Naive thymus-derived CD4-positive, alpha-beta T cell (primary cell): ENCODE data around the gene EAPP. TPM values are rescaled to one million over a fixed set of nuclear protein-coding genes. Genes with fewer than 3 reads are reported as not detected.
"Not testable (repeated sequence)": the region's sequence is repeated elsewhere in the genome, so short reads cannot be mapped to it uniquely, and the experiment has no call there.

ENCODE experiments used
- ATAC-seq: fragments of 150-1000 bp; cut with Tn5 transposase; 2 replicates; pipeline ENCODE4 v1.10.0; 2021; ENCODE audit warnings: mild to moderate bottlenecking, moderate library complexity
- CTCF ChIA-PET: fragments of 350-600 bp; sonication (Branson Sonifier 250); formaldehyde crosslinking; loops from one replicate; lab custom pipeline; 2021; ENCODE audit warnings: antibody characterized with exemption; lab: Charles Lee
- POLR2A ChIA-PET: fragments of 350-600 bp; sonication (Branson Sonifier 250); formaldehyde crosslinking; loops from one replicate; lab custom pipeline; 2021; ENCODE audit warnings: antibody characterized with exemption, inconsistent platforms; lab: Charles Lee
- DNase-seq, 9 donors: peaks; one replicate each; pipeline versions ENCODE4 v3.0.0 to v3.0.0-alpha.2; 2020 to 2022; ENCODE audit warnings: mixed read lengths in 1 of 9
- H3K27ac ChIP-seq: one replicate; pipeline ENCODE4 v1.7.0; 2013; ENCODE audit warnings: mild to moderate bottlenecking, low read depth, low read length, moderate library complexity
- H3K27me3 ChIP-seq, 2 donors: one replicate each; pipeline ENCODE4 v1.7.0; 2013; ENCODE audit warnings: low read length in 2 of 2, mild to moderate bottlenecking in 2 of 2, moderate library complexity in 2 of 2; ENCODE audit not compliant: control insufficient read depth in 2 of 2, insufficient read depth in 2 of 2
- H3K36me3 ChIP-seq, 3 experiments: 1 replicate in 2 of 3; 2 replicates in 1 of 3; pipeline ENCODE4 v1.7.0; 2013; ENCODE audit warnings: low read length in 3 of 3, mild to moderate bottlenecking in 3 of 3, moderate library complexity in 1 of 3; ENCODE audit not compliant: insufficient read depth in 3 of 3, control insufficient read depth in 2 of 3
- H3K4me1 ChIP-seq, 2 donors: one replicate each; pipeline ENCODE4 v1.7.0; 2013; ENCODE audit warnings: low read length in 2 of 2, mild to moderate bottlenecking in 2 of 2, moderate library complexity in 1 of 2; ENCODE audit not compliant: control insufficient read depth in 2 of 2, insufficient read depth in 2 of 2
- H3K4me3 ChIP-seq: 2 replicates; pipeline ENCODE4 v1.7.0; 2013; ENCODE audit warnings: mild to moderate bottlenecking, low read length
- H3K9me3 ChIP-seq, 3 experiments: 1 replicate in 2 of 3; 2 replicates in 1 of 3; pipeline ENCODE4 v1.7.0; 2013; ENCODE audit warnings: low read length in 3 of 3; ENCODE audit not compliant: control insufficient read depth in 2 of 3
- H3K27ac Mint-ChIP-seq, 9 donors: one replicate each; pipeline ENCODE4 v1.8.0; 2020 to 2022; ENCODE audit warnings: mixed read lengths in 9 of 9, mild to moderate bottlenecking in 8 of 9, moderate library complexity in 5 of 9, inconsistent platforms in 2 of 9
- H3K27me3 Mint-ChIP-seq, 5 donors: one replicate each; pipeline ENCODE4 v1.8.0; 2021 to 2022; ENCODE audit warnings: mixed read lengths in 5 of 5, mild to moderate bottlenecking in 1 of 5
- H3K36me3 Mint-ChIP-seq, 5 donors: one replicate each; pipeline ENCODE4 v1.8.0; 2020 to 2022; ENCODE audit warnings: mixed read lengths in 5 of 5, mild to moderate bottlenecking in 3 of 5, inconsistent platforms in 1 of 5
- H3K4me1 Mint-ChIP-seq, 7 donors: one replicate each; pipeline ENCODE4 v1.8.0; 2020 to 2022; ENCODE audit warnings: mixed read lengths in 7 of 7, mild to moderate bottlenecking in 3 of 7, inconsistent platforms in 1 of 7
- H3K4me3 Mint-ChIP-seq, 10 donors: one replicate each; pipeline ENCODE4 v1.8.0; 2020 to 2022; ENCODE audit warnings: mild to moderate bottlenecking in 10 of 10, mixed read lengths in 10 of 10, moderate library complexity in 6 of 10, inconsistent platforms in 2 of 10
- H3K9me3 Mint-ChIP-seq, 11 donors: one replicate each; pipeline ENCODE4 v1.8.0; 2020 to 2022; ENCODE audit warnings: mixed read lengths in 11 of 11, mild to moderate bottlenecking in 4 of 11, inconsistent platforms in 1 of 11, moderate library complexity in 1 of 11
- intact Hi-C, 2 donors: fragments of 100-400 bp; cut with micrococcal nuclease; formaldehyde crosslinking; loops; one replicate each; pipeline ENCODE4 v1.15.1; 2023
- polyA plus RNA-seq, 2 donors: library from polyadenylated mRNA; unstranded; fragments of 300-500 nt; fragmentation: Illumina TruSeq; gene quantifications; one replicate each; pipeline ENCODE4 v1.2.3, GENCODE V29; 2021
- total RNA-seq, 6 experiments: library from RNA in 5 of 6; stranded (reverse) in 5 of 6; gene quantifications; 1 replicate in 5 of 6; 2 replicates in 1 of 6; pipeline ENCODE4 v1.2.3 and lab custom pipeline; 2021 to 2026

EAPP gene
- total and polyA plus RNA-seq, 7 experiments from 2014 or later: 34.8 to 125 (median 65.4) TPM

DNA sequence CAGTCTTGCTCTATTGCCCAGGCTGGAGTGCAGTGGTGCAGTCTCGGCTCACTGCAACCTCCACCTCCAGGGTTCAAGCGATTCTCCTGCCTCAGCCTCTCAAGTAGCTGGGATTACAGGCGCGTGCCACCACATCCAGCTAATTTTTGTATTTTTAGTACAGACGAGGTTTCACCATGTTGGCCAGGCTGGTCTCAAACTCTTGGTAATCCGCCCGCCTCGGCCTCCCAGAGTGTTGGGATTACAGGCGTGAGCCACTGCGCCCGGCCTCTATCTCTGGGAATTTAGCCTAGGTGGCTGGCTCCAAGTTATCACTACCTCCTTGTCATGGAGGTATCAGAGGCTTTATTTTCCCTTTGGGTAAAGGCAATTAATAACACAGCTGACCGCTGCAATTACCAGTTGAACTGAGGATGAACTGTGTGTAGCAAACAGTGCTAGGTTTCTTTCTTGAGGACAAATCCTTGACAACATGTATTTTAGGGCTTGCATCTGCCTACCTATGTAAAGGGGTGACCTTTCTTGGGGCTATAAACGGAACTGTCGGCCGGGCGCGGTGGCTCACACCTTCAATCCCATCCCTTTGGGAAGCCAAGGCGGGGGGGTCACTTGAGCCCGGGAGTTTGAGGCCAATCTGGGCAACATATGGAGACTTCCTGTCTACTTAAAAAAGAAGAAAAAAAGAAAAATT, 9.9 kb upstream of the EAPP start:
- intact Hi-C loops, H3K36me3 ChIP-seq, H3K4me3 ChIP-seq, H3K36me3 Mint-ChIP-seq, H3K27me3 Mint-ChIP-seq, H3K4me1 ChIP-seq, H3K27ac ChIP-seq, H3K27me3 ChIP-seq, CTCF ChIA-PET, ATAC-seq: not testable (repeated sequence)
- H3K27ac Mint-ChIP-seq: peak overlapping the region in 6 of 9 donors; percentile 14 to 79 (median 50)
- H3K9me3 Mint-ChIP-seq: peaks cover 0 to 52% (median 23%) of the 10 kb centered on the region in 11 donors
- POLR2A ChIA-PET: interaction anchor here (1.0 to 1.5 kb wide), 2 partner anchors 9 to 433 kb away, joined by 3 to 4 read pairs; partner anchors contain the start of gene SRP54
- peak in 3 of 9 donors; percentile 19 to 29 (median 19) for DNase-seq
- H3K4me3 Mint-ChIP-seq: peak overlapping the region in 4 of 10 donors; percentile 6 to 24 (median 11)
- peaks cover 0 to 38% (median 0%) of the 10 kb centered on the region in 3 experiments for H3K9me3 ChIP-seq
- peaks cover 1 to 16% (median 12%) of the 10 kb centered on the region in 7 donors for H3K4me1 Mint-ChIP-seq

DNA sequence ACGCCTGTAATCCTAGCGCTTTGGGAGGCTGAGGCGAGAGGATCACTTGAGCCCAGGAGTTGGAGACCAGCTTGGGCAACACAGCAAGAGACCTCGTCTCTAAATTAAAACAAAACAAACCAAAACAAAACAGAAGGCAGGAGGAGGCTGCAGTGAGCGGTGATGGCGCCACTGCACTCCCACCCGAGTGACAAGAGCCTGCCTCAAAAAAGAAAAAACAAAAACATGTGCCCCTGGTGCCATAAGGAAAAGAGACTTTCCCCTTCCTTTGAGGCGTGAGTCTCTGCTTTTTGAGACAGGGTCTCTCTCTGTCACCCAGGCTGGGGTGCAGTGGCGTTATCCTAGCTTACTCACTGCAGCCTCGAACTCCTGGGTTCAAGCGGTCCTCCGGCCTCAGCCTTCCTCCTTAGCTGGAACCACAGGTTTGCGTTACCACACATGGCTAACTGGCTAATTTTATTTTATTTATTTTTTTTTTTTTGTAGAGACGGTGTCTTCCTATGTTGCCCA, 9.0 kb upstream of the EAPP start:
- ATAC-seq: no peak
- H3K4me1 ChIP-seq: no peaks in the 10 kb centered on the region
- H3K36me3 Mint-ChIP-seq: peaks cover 0 to 8% (median 0%) of the 10 kb centered on the region in 5 donors
- H3K9me3 Mint-ChIP-seq: peaks cover 0 to 45% (median 17%) of the 10 kb centered on the region in 11 donors
- H3K27ac Mint-ChIP-seq: peak overlapping the region in 4 of 9 donors; percentile 19 to 79 (median 56)
- H3K27me3 ChIP-seq: no peaks in the 10 kb centered on the region
- CTCF ChIA-PET: no interaction called here
- peak overlapping the region in 3 of 10 donors; percentile 7 to 24 (median 9) for H3K4me3 Mint-ChIP-seq
- H3K4me3 ChIP-seq: no peak overlapping the region
- peaks cover 0 to 33% (median 0%) of the 10 kb centered on the region in 3 experiments for H3K9me3 ChIP-seq
- peaks cover 0 to 10% (median 5%) of the 10 kb centered on the region in 7 donors for H3K4me1 Mint-ChIP-seq
- POLR2A ChIA-PET: interaction anchor here (1.0 to 1.5 kb wide), 2 partner anchors 9 to 434 kb away, joined by 3 to 4 read pairs; partner anchors contain the start of gene SRP54
- no peaks in the 10 kb centered on the region for H3K27me3 Mint-ChIP-seq
- intact Hi-C loops: no loop called here
- H3K27ac ChIP-seq: no peak overlapping the region
- peak in 3 of 9 donors; percentile 18 to 35 (median 22) for DNase-seq
- H3K36me3 ChIP-seq: no peaks in the 10 kb centered on the region

DNA sequence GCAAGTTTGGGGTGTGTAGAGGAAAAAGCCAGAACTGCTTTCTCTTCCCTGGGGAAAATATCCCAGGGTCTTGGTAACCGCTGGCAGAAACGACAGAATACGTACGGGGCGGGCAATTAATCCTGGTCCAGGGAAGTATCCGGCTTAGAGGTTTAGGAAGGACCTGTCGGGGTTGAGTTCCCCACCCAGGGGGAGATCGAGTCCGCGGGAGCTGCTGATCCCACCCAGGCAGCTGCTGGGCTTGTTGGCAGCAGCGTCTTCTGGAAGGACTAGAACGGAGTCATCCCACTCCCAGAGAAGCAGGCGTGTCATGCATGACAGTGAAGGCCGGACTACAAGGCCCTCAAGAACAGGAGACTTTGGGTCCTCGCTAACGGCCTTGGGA, 7.6 kb upstream of the EAPP start:
- H3K36me3 Mint-ChIP-seq, H3K4me3 ChIP-seq, DNase-seq, H3K36me3 ChIP-seq, H3K4me1 ChIP-seq, H3K27ac ChIP-seq, H3K27me3 Mint-ChIP-seq, intact Hi-C loops, H3K27me3 ChIP-seq, POLR2A ChIA-PET, H3K27ac Mint-ChIP-seq, H3K4me3 Mint-ChIP-seq, CTCF ChIA-PET: not testable (repeated sequence)
- H3K9me3 Mint-ChIP-seq: peaks cover 0 to 33% (median 17%) of the 10 kb centered on the region in 11 donors
- peaks cover 0 to 10% (median 5%) of the 10 kb centered on the region in 7 donors for H3K4me1 Mint-ChIP-seq
- H3K9me3 ChIP-seq: peaks cover 0 to 24% (median 0%) of the 10 kb centered on the region in 3 experiments
- peak; percentile 48 for ATAC-seq

DNA sequence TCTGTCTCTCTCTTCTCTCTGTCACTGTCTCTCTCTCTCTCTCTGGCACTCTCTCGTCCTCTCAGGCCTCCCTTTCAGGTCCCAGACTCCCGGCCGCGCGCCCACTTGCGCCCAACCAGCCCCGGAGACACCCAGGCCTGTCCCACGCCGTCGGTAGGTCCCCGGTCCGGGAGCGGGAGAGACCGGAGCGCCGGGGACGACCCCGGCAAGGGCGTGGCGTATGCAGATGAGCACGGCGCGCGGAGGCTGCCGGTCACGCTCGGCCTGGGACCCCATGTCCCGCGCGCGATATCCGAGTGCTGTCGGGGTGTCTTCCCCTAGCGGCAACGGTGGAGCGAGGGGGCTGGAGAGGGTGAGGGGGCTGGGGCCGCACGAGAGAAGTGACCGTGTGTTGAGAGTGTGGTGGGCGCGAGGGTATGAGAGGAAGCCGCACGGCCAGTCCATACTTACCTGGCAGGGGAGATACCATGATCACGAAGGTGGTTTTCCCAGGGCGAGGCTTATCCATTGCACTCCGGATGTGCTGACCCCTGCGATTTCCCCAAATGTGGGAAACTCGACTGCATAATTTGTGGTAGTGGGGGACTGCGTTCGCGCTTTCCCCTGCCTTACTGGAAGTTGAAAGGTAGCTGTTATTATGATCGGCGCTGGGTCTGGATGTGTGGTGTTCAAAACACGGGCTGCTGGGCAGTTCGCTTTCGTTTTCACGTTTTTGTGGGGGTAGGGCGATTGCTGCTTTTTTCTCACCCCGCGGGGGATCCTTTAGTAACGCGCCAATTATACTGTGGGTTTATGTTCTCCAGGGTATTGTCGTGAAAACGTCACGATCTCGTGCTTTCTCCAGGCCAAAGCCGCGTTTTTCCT, 7.0 kb upstream of the EAPP start:
- H3K4me1 ChIP-seq, CTCF ChIA-PET, H3K36me3 ChIP-seq, H3K27ac Mint-ChIP-seq, H3K4me3 Mint-ChIP-seq, H3K36me3 Mint-ChIP-seq, H3K27me3 Mint-ChIP-seq, POLR2A ChIA-PET, H3K4me1 Mint-ChIP-seq, H3K27ac ChIP-seq, DNase-seq, intact Hi-C loops, H3K27me3 ChIP-seq, H3K4me3 ChIP-seq: not testable (repeated sequence)
- H3K9me3 ChIP-seq: peaks cover 0 to 22% (median 0%) of the 10 kb centered on the region in 3 experiments
- H3K9me3 Mint-ChIP-seq: peaks cover 0 to 27% (median 12%) of the 10 kb centered on the region in 11 donors
- ATAC-seq: peak; percentile 85

DNA sequence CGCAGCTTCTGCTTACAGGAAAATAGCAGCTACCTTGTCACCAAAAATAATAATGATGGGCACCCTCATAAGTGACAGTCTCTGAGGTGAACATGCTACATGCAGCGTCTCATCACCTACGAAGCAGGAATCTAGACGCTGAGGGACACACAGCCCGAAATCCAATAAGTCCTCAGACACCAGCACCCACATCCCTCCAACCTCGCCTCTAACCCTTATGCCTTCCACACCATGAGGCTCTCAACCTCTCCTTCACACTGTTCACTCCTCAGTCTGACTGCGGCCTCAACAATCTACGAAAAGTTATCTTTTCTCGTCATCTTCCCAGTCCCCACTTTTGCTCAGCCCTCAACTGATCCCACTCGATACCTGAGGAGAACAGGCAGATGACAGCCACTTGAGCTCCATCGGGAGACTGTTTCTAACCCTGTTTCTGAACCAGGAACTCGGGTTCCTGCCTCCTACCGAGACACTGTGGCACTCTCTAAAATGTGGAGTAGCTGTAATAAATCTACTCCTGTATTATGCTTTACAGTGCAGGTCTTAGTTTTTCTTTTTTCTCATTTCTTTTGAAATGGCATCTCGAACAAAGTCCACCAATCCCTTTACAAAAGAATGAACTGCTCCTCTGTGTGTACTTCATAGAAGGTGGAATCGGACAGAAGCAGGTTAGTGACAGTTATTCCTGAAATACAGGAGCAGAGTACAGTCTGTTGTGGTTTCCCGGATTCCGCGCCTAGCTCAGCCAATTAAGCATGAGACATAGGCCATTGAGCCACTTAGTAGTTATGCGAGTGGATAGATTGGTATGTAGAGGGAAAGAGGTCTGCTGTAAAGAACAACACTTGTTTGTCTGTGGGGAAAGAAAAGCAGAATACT, 919 bp upstream of the EAPP start:
- H3K9me3 ChIP-seq, DNase-seq, intact Hi-C loops, H3K27me3 Mint-ChIP-seq, H3K36me3 Mint-ChIP-seq, ATAC-seq, CTCF ChIA-PET, H3K9me3 Mint-ChIP-seq, H3K27me3 ChIP-seq: not testable (repeated sequence)
- Mint-ChIP-seq H3K4me1 (peaks cover 5 to 45% (median 31%) of the 10 kb centered on the region in 7 donors), H3K4me3 (peak overlapping the region; percentile 95 to 99 (median 99)), H3K27ac (peak overlapping the region; percentile 95 to 100 (median 99))
- Histone ChIP-seq H3K4me3 (peak overlapping the region; percentile 100), H3K36me3 (peaks cover 0 to 23% (median 6%) of the 10 kb centered on the region in 3 experiments), H3K4me1 (peaks cover 18 to 24% of the 10 kb centered on the region in 2 donors), H3K27ac (peak overlapping the region; percentile 97)
- POLR2A ChIA-PET: interaction anchor here (0.6 to 1.3 kb wide), 6 partner anchors 8 to 507 kb away, joined by 3 to 5 read pairs (median 4); partner anchors contain the start of gene SNX6
